ENCODE data around the gene DNAJC1.

DNAJC1 gene

DNA sequence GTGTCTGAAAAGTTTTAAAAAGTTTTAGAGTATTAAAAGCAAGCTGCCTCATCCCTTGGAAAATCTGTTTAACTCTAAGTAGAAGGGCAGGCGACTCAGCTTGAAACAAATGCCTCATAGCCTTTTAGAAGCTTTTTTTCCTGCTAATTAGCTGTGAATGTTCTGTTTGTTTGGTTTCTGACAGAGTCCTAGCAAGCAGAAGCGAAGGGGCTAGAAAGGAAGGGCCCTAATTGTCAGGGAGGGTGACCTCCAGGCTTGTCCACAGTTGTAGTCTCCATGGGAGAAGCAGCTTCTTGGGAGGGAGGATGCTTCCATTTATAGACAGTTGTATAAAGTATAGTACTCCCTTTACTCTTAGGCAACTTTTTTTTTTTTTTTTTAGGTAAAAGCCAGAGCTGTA, 90.9 kb downstream of the DNAJC1 start:
- H3K27me3 ChIP-seq (ENCODE audit: control insufficient read depth, insufficient read depth, low read length), result no peaks in the 10 kb centered on the region
- no peaks in the 10 kb centered on the region for H3K9me3 ChIP-seq (ENCODE audit: control insufficient read depth, low read length)
- H3K4me3 ChIP-seq (ENCODE audit: low read length), result no peak overlapping the region
- no peak overlapping the region for H3K9ac ChIP-seq (ENCODE audit: low read length)
- no peaks in the 10 kb centered on the region for H3K4me1 ChIP-seq (ENCODE audit: control insufficient read depth, insufficient read depth, low read length)
- H3K36me3 ChIP-seq (ENCODE audit: control insufficient read depth, insufficient read depth, low read length), result no peaks in the 10 kb centered on the region

DNA sequence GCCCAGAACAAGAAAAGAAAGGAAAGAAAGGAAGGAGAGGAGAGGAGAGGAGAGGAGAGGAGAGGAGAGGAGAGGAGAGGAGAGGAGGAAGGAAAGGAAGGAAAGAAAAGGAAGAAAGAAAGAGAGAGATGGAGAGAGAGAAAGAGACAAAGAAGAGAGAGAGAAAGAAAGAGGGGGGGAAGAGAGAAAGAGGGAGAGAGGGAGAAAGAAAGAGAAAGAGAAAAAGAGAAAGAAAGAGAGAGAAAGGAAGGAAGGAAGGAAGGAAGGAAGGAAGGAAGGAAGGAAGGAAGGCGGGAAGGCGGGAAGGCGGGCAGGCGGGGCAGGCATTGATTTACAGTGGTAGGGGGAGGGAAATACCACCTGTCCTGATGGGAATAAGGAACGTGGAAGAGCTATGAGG, 92.7 kb downstream of the DNAJC1 start:
- no peak overlapping the region for H3K9ac ChIP-seq (ENCODE audit: low read length)
- no peak overlapping the region for H3K4me3 ChIP-seq (ENCODE audit: low read length)
- H3K36me3 ChIP-seq (ENCODE audit: control insufficient read depth, insufficient read depth, low read length), result no peaks in the 10 kb centered on the region
- H3K4me1 ChIP-seq (ENCODE audit: control insufficient read depth, insufficient read depth, low read length), result no peaks in the 10 kb centered on the region
- H3K27me3 ChIP-seq (ENCODE audit: control insufficient read depth, insufficient read depth, low read length), result no peaks in the 10 kb centered on the region
- no peaks in the 10 kb centered on the region for H3K9me3 ChIP-seq (ENCODE audit: control insufficient read depth, low read length)

DNA sequence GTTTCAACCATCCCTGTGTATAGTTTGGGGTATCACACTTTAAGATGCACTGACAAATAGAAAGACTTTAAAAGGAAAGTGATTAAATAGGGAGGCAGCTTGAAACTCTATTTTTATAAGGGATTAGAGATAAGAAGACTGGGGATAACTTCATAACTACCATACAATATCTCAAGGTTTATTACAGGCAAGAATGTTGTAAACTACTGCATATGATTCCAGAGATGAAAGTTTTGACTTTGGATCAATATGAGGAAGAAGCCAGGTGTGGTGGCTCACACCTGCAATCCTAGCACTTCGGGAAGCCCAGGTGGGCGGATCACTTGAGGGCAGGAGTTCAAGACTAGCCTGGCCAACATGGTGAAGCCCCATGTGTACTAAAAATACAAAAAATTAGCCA, 96.1 kb downstream of the DNAJC1 start:
- no peaks in the 10 kb centered on the region for H3K4me1 ChIP-seq (ENCODE audit: control insufficient read depth, insufficient read depth, low read length)
- no peak overlapping the region for H3K9ac ChIP-seq (ENCODE audit: low read length)
- no peak overlapping the region for H3K4me3 ChIP-seq (ENCODE audit: low read length)
- no peaks in the 10 kb centered on the region for H3K27me3 ChIP-seq (ENCODE audit: control insufficient read depth, insufficient read depth, low read length)
- no peaks in the 10 kb centered on the region for H3K36me3 ChIP-seq (ENCODE audit: control insufficient read depth, insufficient read depth, low read length)
- no peaks in the 10 kb centered on the region for H3K9me3 ChIP-seq (ENCODE audit: control insufficient read depth, low read length)

DNA sequence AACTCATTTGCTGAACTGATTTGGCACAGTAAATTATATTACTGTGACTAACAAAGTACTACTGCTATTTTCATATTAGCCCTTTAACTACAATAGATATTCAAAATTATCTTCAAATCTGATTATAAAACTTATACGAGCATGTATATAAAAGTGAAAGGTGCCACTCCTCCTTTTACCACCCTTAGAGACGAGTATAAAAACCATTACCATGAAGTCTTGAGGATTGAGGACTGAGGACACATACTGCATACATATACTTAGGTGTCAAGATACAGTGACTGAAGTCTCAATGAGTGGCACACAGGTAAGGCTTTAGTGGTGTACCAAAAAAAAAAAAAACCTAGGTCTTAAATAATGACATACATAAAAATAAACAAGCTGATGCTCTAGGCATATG, 98.6 kb downstream of the DNAJC1 start:
- H3K27me3 ChIP-seq (ENCODE audit: control insufficient read depth, insufficient read depth, low read length), result no peaks in the 10 kb centered on the region
- no peak overlapping the region for H3K9ac ChIP-seq (ENCODE audit: low read length)
- H3K9me3 ChIP-seq (ENCODE audit: control insufficient read depth, low read length), result no peaks in the 10 kb centered on the region
- H3K36me3 ChIP-seq (ENCODE audit: control insufficient read depth, insufficient read depth, low read length), result no peaks in the 10 kb centered on the region
- no peak overlapping the region for H3K4me3 ChIP-seq (ENCODE audit: low read length)
- H3K4me1 ChIP-seq (ENCODE audit: control insufficient read depth, insufficient read depth, low read length), result no peaks in the 10 kb centered on the region

DNA sequence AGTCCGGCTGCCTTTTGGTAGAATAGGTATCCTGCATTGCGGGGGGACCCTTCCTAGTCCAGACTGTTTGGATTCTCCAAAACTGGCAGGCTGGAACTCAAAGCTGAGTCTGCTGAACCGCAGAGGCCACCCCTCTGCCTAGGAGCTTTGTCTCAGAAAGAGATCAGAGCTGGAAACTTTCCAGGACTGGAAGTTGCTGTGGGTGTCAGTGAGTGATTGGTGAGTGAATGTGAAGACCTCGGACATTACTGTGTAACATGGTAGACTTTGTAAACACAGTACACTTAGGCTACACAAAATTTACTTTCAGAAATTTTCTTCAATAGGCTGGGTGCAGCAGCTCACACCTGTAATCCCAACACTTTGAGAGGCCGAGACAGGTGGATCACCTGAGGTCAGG, 103.8 kb downstream of the DNAJC1 start:
- Histone ChIP-seq H3K9me3 (ENCODE audit: control insufficient read depth, low read length) (no peaks in the 10 kb centered on the region), H3K36me3 (ENCODE audit: control insufficient read depth, insufficient read depth, low read length) (no peaks in the 10 kb centered on the region), H3K27me3 (ENCODE audit: control insufficient read depth, insufficient read depth, low read length) (no peaks in the 10 kb centered on the region), H3K4me3 (ENCODE audit: low read length) (no peak overlapping the region), H3K9ac (ENCODE audit: low read length) (no peak overlapping the region), H3K4me1 (ENCODE audit: control insufficient read depth, insufficient read depth, low read length) (no peaks in the 10 kb centered on the region)

DNA sequence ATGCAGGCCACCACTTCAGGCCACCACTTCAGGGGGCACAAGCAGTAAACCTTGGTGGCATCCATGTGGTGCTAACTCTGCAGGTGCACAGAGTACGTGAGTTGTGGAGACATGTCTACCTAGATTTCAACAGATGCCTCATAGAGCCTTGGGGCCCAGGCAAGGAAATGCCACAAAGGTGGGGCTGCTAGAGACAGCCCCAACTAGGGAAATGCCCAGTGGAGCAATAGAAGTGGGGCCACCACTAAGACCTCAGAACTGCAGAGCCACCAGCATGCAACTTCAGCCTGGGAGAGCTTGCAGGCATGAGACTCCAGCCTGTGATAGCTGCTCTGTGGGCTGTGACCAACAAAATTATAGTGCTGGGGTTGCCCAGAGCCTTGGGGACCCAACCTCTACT, 107.6 kb downstream of the DNAJC1 start:
- Histone ChIP-seq H3K4me3 (ENCODE audit: low read length) (no peak overlapping the region), H3K4me1 (ENCODE audit: control insufficient read depth, insufficient read depth, low read length) (no peaks in the 10 kb centered on the region), H3K9me3 (ENCODE audit: control insufficient read depth, low read length) (no peaks in the 10 kb centered on the region), H3K36me3 (ENCODE audit: control insufficient read depth, insufficient read depth, low read length) (no peaks in the 10 kb centered on the region), H3K27me3 (ENCODE audit: control insufficient read depth, insufficient read depth, low read length) (no peaks in the 10 kb centered on the region), H3K9ac (ENCODE audit: low read length) (no peak overlapping the region)

DNA sequence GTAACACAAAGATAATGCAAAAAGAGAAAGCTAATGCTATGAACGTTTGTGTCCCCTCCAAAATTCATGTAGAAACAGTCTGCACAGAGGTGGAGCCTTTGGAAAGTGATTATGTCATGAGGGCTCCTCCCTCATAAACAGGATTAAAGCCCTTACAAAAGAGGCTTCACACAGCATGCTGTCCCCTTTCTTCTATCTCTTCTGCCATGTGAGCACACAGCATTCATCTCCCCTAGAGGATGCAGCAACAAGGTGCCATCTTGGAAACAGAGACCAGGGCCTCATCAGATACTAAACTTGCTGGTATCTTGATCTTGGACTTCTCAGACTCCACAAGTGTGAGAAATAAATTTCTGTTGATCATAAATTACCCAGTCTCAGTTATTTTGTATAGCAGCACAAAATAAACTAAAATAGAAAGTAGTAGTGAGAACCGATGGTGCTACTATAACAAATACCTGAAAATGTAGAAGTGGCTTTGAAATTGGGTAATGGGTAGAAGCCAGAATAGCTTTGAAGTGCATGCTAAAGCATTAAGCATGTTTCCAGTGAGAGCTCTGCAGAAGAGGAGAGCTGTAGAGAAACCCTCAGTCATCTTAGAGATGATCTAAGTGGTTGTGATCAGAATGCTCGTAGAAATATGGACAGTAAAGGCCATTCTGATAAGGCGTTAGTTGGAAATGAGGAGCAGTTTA, 108.7 kb downstream of the DNAJC1 start:
- Histone ChIP-seq H3K36me3 (ENCODE audit: control insufficient read depth, insufficient read depth, low read length) (no peaks in the 10 kb centered on the region), H3K27me3 (ENCODE audit: control insufficient read depth, insufficient read depth, low read length) (no peaks in the 10 kb centered on the region), H3K4me3 (ENCODE audit: low read length) (no peak overlapping the region), H3K4me1 (ENCODE audit: control insufficient read depth, insufficient read depth, low read length) (no peaks in the 10 kb centered on the region), H3K9me3 (ENCODE audit: control insufficient read depth, low read length) (no peaks in the 10 kb centered on the region), H3K9ac (ENCODE audit: low read length) (no peak overlapping the region)

DNA sequence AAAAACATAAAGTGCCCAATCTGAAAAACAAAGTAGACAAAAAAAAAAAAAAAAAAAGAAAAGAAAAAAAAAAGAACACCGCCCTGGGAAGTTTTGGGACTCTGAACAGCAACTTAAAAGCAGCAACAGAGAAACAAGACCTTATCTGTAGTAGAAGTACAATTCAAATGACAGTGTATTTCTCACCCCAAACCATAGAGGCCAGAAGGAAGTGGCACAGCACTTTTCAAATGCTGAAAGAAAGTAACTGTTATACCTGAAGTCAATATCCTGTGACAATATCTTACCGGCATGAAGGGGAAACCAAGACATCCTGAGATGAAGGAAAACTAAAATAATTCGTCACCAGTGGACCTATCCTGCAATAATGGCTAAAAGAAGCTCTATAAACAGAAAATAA, 112.1 kb downstream of the DNAJC1 start:
- Histone ChIP-seq H3K36me3 (ENCODE audit: control insufficient read depth, insufficient read depth, low read length) (no peaks in the 10 kb centered on the region), H3K9ac (ENCODE audit: low read length) (no peak overlapping the region), H3K4me3 (ENCODE audit: low read length) (no peak overlapping the region), H3K27me3 (ENCODE audit: control insufficient read depth, insufficient read depth, low read length) (no peaks in the 10 kb centered on the region), H3K9me3 (ENCODE audit: control insufficient read depth, low read length) (no peaks in the 10 kb centered on the region), H3K4me1 (ENCODE audit: control insufficient read depth, insufficient read depth, low read length) (no peaks in the 10 kb centered on the region)

DNA sequence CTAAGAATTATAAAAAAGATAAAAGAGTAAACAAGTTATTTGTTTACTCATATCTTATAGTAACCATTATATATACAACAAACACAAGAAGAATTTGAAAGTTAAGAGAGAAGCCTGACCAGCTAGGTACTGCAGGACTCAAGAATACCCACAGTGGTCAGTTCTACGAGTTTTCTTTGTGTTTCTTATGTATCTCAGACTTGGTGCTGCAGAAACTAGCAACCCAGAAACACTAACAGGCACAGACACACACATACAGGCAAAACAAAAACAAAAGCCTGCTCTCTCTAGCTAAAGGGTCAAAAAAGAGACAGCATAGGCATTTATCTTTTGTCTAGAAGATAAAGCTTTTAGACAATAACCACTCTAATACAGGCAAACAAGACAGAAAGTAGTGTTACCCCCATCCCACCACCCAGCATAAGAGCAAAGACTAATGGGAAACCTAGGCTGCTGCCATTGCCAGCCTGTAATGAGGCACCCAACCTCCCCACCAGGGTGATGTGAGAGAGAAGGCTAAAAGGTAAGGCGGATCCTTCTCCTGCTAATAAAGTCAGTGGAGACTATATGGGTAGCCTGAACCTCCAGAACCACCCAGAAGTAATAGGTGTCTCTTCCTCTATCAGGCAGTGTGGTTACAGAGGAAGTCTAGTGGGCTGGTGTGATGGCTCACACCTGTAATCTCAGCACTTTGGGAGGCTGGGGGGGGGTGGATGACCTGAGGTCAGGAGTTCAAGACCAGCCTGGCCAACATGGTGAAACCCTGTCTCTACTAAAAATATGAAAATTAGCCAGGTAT, 113.9 kb downstream of the DNAJC1 start:
- no peaks in the 10 kb centered on the region for H3K36me3 ChIP-seq (ENCODE audit: control insufficient read depth, insufficient read depth, low read length)
- no peaks in the 10 kb centered on the region for H3K9me3 ChIP-seq (ENCODE audit: control insufficient read depth, low read length)
- H3K4me3 ChIP-seq (ENCODE audit: low read length), result no peak overlapping the region

DNA sequence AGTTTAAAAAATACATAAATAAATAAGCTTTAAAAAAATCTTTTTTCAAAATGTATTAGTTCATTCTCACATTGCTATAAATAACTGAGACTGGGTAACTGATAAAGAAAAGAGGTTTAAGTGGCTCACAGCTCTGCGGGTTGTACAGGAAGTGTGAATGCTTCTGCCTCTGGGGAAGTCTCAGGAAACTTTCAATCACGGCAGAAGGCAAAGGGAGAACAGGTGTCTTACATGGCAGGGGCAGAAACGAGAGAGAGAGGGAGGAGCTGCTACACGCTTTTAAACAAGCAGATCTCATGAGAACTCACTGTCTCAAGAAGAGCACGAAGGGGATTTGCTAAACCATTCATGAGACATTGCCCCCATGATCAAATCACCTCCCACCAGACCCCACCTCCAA, 114.6 kb downstream of the DNAJC1 start:
- Histone ChIP-seq H3K9ac (ENCODE audit: low read length) (no peak overlapping the region), H3K4me1 (ENCODE audit: control insufficient read depth, insufficient read depth, low read length) (no peaks in the 10 kb centered on the region), H3K4me3 (ENCODE audit: low read length) (no peak overlapping the region), H3K27me3 (ENCODE audit: control insufficient read depth, insufficient read depth, low read length) (no peaks in the 10 kb centered on the region), H3K36me3 (ENCODE audit: control insufficient read depth, insufficient read depth, low read length) (no peaks in the 10 kb centered on the region), H3K9me3 (ENCODE audit: control insufficient read depth, low read length) (no peaks in the 10 kb centered on the region)

More for the DNA sequence above, 113.9 kb downstream of the DNAJC1 start:
- Histone ChIP-seq H3K9ac (ENCODE audit: low read length) (no peak overlapping the region), H3K4me1 (ENCODE audit: control insufficient read depth, insufficient read depth, low read length) (no peaks in the 10 kb centered on the region), H3K27me3 (ENCODE audit: control insufficient read depth, insufficient read depth, low read length) (no peaks in the 10 kb centered on the region)

DNA sequence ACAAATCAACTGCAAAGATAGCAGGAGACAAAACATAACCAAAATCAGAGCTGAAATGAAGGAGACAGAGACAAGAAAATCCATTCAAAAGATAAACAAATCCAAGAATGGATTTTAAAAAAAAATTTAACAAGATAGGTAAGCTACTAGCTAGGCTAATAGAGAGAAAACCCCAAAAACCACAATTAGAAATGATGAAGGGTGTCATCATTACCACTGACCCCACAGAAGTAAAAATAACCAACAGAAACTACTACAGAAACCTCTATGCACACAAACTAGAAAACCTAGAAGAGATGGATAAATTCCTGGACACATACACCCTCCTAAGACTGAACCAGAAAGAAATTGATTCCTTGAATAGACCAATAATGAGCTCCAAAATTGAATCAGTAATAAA, 117.6 kb downstream of the DNAJC1 start:
- no peaks in the 10 kb centered on the region for H3K36me3 ChIP-seq (ENCODE audit: control insufficient read depth, insufficient read depth, low read length)
- H3K9me3 ChIP-seq (ENCODE audit: control insufficient read depth, low read length), result no peaks in the 10 kb centered on the region
- no peaks in the 10 kb centered on the region for H3K27me3 ChIP-seq (ENCODE audit: control insufficient read depth, insufficient read depth, low read length)
- H3K4me3 ChIP-seq (ENCODE audit: low read length), result no peak overlapping the region
- H3K4me1 ChIP-seq (ENCODE audit: control insufficient read depth, insufficient read depth, low read length), result no peaks in the 10 kb centered on the region
- no peak overlapping the region for H3K9ac ChIP-seq (ENCODE audit: low read length)

DNA sequence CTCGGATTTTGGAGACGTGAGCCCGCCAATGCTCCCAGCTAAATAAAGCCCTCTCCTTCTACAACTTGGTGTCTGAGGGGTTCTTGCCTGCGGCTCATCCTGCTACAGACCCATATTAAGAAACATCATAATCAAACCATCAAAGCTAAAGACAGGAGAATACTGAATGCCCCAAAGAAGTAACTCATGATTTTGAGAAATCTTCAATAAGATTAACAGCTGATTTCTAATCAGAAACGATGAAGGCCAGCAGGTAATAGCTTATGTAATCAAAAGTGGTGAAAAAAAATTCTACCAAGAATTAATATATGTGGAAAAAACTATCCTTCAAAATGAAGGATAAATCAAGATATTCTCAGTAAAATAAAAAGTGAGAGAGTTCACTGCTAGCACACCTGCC, 130.3 kb downstream of the DNAJC1 start:
- Histone ChIP-seq H3K36me3 (ENCODE audit: control insufficient read depth, insufficient read depth, low read length) (no peaks in the 10 kb centered on the region), H3K4me1 (ENCODE audit: control insufficient read depth, insufficient read depth, low read length) (no peaks in the 10 kb centered on the region), H3K27me3 (ENCODE audit: control insufficient read depth, insufficient read depth, low read length) (no peaks in the 10 kb centered on the region), H3K9ac (ENCODE audit: low read length) (no peak overlapping the region), H3K4me3 (ENCODE audit: low read length) (no peak overlapping the region), H3K9me3 (ENCODE audit: control insufficient read depth, low read length) (no peaks in the 10 kb centered on the region)

All from mucosa of stomach (tissue), 1 donor.